ENCODE results near the gene GAS2L2. TPM values are rescaled to one million over a fixed set of nuclear protein-coding genes. Genes with fewer than 3 reads are reported as not detected.

The GAS2L2 gene
- total and polyA plus RNA-seq, 2 donors (not counting 1 experiment from before 2014, with no cell fraction given), result 0.09 to 0.17 TPM

DNA sequence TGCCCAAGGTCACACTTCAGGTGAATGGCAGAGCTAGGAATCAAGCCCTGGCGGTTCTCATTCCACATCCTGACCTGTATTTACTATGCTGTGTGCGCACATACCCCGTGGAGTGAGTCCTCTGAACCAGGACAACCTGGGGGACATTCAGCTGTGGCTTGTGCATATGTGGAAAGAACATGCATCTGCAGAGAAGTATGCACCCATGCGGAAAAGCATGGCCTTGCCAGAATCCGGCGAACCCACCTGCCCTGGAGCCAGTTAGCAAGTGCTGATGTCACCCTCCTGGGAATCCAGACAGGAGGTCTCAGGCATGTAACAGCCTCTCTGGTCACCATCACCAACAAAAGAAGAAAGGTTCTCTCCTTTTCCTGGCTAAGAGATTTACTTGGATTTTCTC is 19.7 kb downstream of the GAS2L2 start:
- TF ChIP-seq, protein P1, sequence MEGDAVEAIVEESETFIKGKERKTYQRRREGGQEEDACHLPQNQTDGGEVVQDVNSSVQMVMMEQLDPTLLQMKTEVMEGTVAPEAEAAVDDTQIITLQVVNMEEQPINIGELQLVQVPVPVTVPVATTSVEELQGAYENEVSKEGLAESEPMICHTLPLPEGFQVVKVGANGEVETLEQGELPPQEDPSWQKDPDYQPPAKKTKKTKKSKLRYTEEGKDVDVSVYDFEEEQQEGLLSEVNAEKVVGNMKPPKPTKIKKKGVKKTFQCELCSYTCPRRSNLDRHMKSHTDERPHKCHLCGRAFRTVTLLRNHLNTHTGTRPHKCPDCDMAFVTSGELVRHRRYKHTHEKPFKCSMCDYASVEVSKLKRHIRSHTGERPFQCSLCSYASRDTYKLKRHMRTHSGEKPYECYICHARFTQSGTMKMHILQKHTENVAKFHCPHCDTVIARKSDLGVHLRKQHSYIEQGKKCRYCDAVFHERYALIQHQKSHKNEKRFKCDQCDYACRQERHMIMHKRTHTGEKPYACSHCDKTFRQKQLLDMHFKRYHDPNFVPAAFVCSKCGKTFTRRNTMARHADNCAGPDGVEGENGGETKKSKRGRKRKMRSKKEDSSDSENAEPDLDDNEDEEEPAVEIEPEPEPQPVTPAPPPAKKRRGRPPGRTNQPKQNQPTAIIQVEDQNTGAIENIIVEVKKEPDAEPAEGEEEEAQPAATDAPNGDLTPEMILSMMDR (IDR thresholded peaks at IDR 0.05), result no peak
- no peak for TF ChIP-seq EZH2 (IDR thresholded peaks at IDR 0.05; ENCODE audit: borderline replicate concordance, insufficient read depth, low read depth, low read length, poor library complexity, severe bottlenecking)
- ChIA-PET POLR2A (no interaction called here), CTCF (no interaction called here)
- Histone ChIP-seq H3K27me3 (replicated peaks in 1 of 4; ENCODE audit: control extremely low read depth in 1 of 4, control insufficient read depth in 3 of 4, insufficient read depth in 4 of 4, low read length in 3 of 4) (peaks cover 0 to 12% (median 0%) of the 10 kb centered on the region in 4 experiments), H3K27ac (ENCODE audit: low read length in 2 of 2) (no peak overlapping the region), H3K4me2 (replicated peaks; ENCODE audit: low read depth, low read length, poor library complexity, severe bottlenecking) (no peak overlapping the region), H3K9ac (ENCODE audit: low read length) (no peak overlapping the region), H2AFZ (ENCODE audit: insufficient read depth, low read depth, low read length, poor library complexity, severe bottlenecking) (no peak overlapping the region), H4K20me1 (ENCODE audit: control insufficient read depth, insufficient read depth, low read length, poor library complexity, severe bottlenecking) (no peaks in the 10 kb centered on the region), H3K79me2 (ENCODE audit: control insufficient read depth, insufficient read depth, low read length) (no peaks in the 10 kb centered on the region), H3K36me3 (replicated peaks in 1 of 2; ENCODE audit: control extremely low read depth in 1 of 2, control insufficient read depth in 1 of 2, extremely low read depth in 1 of 2, insufficient read depth in 2 of 2, low read length in 1 of 2) (no peaks in the 10 kb centered on the region), H3K4me3 (ENCODE audit: control extremely low read depth in 1 of 5, extremely low read depth in 1 of 5, insufficient read depth in 1 of 5, low read depth in 2 of 5, low read length in 4 of 5) (no peak overlapping the region), H3K4me1 (ENCODE audit: control insufficient read depth in 2 of 2, insufficient read depth in 2 of 2, low read length in 2 of 2) (peaks cover 9 to 11% of the 10 kb centered on the region in 2 donors), H3K9me3 (ENCODE audit: control extremely low read depth in 1 of 3, control insufficient read depth in 2 of 3, insufficient read depth in 1 of 3, low read length in 2 of 3) (no peaks in the 10 kb centered on the region)
- H3K9me3 Mint-ChIP-seq (ENCODE audit: insufficient read depth), result no peaks in the 10 kb centered on the region
- H3K27me3 Mint-ChIP-seq, result peaks cover 11% of the 10 kb centered on the region
- intact Hi-C loops (cut with micrococcal nuclease), result no loop called here
- WGBS (ENCODE audit: insufficient coverage), result 94% methylated on average over 3 of the region's 6 CpGs
- ATAC-seq (ENCODE audit: low read depth) (no peak), DNase-seq (no peak)
- H3K4me3 Mint-ChIP-seq, result no peak overlapping the region
- H3K4me1 Mint-ChIP-seq, result peaks cover 15% of the 10 kb centered on the region
- H3K27ac Mint-ChIP-seq, result no peak overlapping the region

DNA sequence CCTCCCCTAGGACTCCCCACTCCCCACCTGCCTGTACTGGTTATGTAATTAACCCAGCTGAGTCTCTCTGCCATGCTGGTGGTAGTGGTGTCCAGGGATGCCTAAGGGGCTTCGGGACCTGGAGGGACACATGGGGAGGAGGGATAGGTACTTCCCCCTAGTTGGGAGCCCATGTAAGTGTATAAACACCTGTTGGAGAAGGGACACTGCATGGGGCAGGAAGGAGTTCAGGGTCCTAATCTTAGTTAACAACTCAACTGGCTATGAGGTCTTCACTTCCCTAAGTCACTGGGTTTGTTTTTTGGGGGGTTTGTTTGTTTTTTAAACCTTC is 20.3 kb downstream of the GAS2L2 start:
- intact Hi-C loops (cut with micrococcal nuclease), result no loop called here
- Mint-ChIP-seq H3K27me3 (peaks cover 11% of the 10 kb centered on the region), H3K4me1 (peaks cover 15% of the 10 kb centered on the region), H3K9me3 (ENCODE audit: insufficient read depth) (no peaks in the 10 kb centered on the region), H3K4me3 (peak overlapping the region; percentile 76), H3K27ac (no peak overlapping the region)
- no peak for DNase-seq
- ATAC-seq (ENCODE audit: low read depth), result no peak
- TF ChIP-seq, protein P1 (IDR thresholded peaks at IDR 0.05), result no peak
- no peak for TF ChIP-seq EZH2 (IDR thresholded peaks at IDR 0.05; ENCODE audit: borderline replicate concordance, insufficient read depth, low read depth, low read length, poor library complexity, severe bottlenecking)
- Histone ChIP-seq H3K4me2 (replicated peaks; ENCODE audit: low read depth, low read length, poor library complexity, severe bottlenecking) (no peak overlapping the region), H3K27me3 (replicated peaks in 1 of 4; ENCODE audit: control extremely low read depth in 1 of 4, control insufficient read depth in 3 of 4, insufficient read depth in 4 of 4, low read length in 3 of 4) (peaks cover 0 to 12% (median 0%) of the 10 kb centered on the region in 4 experiments), H3K4me1 (ENCODE audit: control insufficient read depth in 2 of 2, insufficient read depth in 2 of 2, low read length in 2 of 2) (peaks cover 9 to 11% of the 10 kb centered on the region in 2 donors), H4K20me1 (ENCODE audit: control insufficient read depth, insufficient read depth, low read length, poor library complexity, severe bottlenecking) (no peaks in the 10 kb centered on the region), H3K27ac (ENCODE audit: low read length in 2 of 2) (no peak overlapping the region), H2AFZ (ENCODE audit: insufficient read depth, low read depth, low read length, poor library complexity, severe bottlenecking) (no peak overlapping the region), H3K9ac (ENCODE audit: low read length) (no peak overlapping the region), H3K36me3 (replicated peaks in 1 of 2; ENCODE audit: control extremely low read depth in 1 of 2, control insufficient read depth in 1 of 2, extremely low read depth in 1 of 2, insufficient read depth in 2 of 2, low read length in 1 of 2) (no peaks in the 10 kb centered on the region), H3K9me3 (ENCODE audit: control extremely low read depth in 1 of 3, control insufficient read depth in 2 of 3, insufficient read depth in 1 of 3, low read length in 2 of 3) (no peaks in the 10 kb centered on the region), H3K79me2 (ENCODE audit: control insufficient read depth, insufficient read depth, low read length) (no peaks in the 10 kb centered on the region), H3K4me3 (ENCODE audit: control extremely low read depth in 1 of 5, extremely low read depth in 1 of 5, insufficient read depth in 1 of 5, low read depth in 2 of 5, low read length in 4 of 5) (no peak overlapping the region)
- ChIA-PET CTCF (no interaction called here), POLR2A (no interaction called here)
- no CpG with 5 or more reads among the region's 1 CpG for WGBS (ENCODE audit: insufficient coverage)
